Hematopoietic multipotent progenitor cell (in vitro differentiated cells): ENCODE measurements around the gene LRRC32. TPM values are rescaled to one million over a fixed set of nuclear protein-coding genes. Genes with fewer than 3 reads are reported as not detected.

ENCODE experiments used
- DNase-seq, 3 donors: peaks; one replicate each; pipeline ENCODE4 v3.0.0-alpha.2; 2011 to 2015; ENCODE audit warnings: low read depth in 2 of 3, low spot score in 2 of 3
- total RNA-seq: library from RNA; depleted of rRNA; stranded (reverse); fragments of >200 nt; gene quantifications from one replicate; pipeline ENCODE4 v1.2.3, GENCODE V29; 2012

Gene LRRC32
- total RNA-seq, 1 donor = 0.27 TPM

DNA sequence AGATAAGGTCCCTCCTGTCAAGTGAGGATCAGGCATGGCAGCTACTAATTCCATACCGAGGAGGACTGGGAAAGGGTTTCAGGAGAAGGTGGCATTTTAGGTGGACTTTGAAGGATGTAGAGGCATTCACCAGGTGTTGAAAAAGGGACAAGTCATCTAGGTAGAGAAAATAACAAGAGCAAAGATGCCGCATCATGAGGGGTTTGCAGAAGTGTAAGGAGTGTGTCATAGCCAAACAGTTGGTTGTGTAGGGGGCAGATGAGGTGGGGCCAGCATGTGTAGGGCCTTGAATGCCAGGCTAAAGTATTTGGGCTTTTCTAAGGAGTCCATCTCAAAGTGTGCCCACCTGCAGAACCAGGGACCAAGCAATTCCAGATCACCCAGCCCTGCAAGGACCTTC, 11.6 kb upstream of the LRRC32 start:
- DNase-seq = no peak

DNA sequence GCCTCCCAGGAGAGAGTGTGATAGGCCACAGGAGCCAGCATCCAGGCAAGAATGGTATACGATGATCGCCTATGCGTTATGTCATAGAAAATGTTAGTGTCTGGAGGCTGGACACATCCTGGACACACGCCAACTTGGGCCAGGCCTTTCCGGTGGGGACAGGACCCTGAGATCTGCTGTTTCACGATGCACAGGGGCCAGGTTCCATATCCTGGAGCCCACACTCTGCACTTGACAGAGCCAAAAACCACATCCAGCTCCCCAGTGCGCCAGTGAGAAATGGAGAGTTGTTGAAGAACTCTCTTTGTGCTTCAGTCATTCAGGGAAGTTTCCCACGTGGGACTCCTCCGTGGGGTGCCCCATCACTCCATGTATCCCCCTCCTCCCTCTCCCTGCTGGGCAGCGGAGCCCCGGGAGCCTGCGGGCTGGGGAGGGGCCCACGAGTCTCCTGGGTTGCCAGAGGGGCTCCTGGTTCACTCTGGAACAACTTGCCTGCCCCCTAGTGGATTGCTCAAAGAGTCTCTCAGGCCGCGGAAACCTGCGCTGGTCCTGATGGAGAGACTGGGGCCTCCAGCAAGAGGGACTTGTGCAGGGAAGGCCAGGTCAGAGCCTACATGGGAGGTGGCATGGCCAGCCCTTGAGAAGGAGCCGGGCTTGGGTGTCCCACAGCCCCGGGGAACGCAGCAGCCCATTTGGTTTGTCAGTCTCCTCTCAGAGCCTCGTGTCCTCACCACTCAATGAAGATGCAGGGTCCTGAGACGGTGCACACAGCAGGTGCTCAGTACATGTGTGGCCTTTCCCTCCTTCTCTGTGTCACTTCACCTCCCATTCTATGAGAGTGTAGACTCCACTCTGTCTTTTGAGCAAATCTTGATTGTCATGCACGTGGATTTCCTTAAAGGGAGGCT, 10.2 kb upstream of the LRRC32 start:
- peak in 2 of 3 donors; percentile 63 to 84 for DNase-seq

DNA sequence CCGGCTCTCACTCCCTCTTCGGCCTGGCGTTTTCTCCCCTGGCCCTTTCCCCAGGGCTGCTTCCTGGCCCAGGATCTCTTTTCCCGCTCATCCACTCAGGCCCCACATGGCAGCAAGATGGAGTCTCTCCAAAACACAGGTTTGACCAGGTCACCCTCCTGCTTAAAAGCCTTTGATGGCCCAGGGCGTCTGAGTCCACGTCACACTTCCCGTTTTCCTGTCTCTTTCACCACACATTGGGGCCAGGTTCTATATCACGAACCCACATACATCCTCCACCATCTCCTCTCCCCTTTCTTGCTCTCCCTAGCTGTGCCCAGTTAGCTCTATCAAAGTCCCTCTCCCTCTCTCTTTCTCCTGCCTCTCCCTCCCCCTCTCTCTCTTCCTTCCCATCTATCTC, 7.8 kb upstream of the LRRC32 start:
- peak in 2 of 3 donors; percentile 60 to 70 for DNase-seq

DNA sequence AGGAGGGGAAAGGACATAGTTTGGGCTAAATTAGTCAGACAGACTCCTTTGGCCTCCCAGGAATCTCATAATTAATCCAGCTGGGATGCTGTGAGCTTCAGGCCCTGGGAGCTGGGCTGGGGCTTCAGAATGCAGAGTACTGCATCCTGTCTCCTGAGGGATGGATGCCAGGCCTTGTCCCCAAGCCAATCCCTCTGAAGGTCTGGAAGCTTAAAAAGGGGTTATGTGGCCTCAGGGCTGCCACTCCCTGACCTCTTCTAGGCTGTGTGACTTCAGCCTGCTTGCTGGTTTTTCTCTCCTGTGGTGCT, 6.9 kb upstream of the LRRC32 start:
- no peak for DNase-seq

DNA sequence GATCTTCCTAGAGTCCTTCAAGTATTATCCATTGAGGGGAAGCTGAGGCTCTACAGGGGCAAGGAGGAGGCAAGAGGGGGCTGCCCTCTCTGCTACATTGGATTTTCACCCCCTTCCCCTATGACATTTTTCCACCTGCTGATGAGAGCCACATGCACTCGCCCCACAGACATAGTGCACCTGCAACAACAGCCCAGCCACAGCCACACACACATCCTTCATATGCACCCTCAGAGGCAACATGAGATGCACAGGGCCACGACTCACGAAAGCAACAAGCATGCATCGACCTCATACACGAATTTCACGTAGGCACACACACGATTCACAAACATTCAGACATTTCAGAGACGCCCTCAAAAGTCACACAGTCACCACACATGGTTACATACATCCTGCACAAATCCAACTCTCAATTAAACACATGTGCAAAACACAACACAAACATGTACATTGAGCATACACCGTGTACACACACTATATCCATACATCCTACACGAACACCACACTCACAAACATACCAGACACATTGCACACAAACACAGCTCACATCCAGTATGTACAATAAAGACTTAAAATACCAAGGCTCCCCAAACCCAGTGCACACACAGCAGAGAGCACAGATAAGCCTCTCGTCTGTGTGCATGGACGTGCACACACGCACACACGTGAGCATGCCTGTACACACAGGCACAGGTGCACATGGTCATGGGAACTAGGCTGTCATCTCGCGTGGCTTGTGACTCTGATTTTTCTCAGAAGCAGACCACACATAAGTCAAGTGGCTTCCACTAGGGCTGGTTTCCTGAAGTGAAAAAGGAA, 6.3 kb upstream of the LRRC32 start:
- no peak for DNase-seq

DNA sequence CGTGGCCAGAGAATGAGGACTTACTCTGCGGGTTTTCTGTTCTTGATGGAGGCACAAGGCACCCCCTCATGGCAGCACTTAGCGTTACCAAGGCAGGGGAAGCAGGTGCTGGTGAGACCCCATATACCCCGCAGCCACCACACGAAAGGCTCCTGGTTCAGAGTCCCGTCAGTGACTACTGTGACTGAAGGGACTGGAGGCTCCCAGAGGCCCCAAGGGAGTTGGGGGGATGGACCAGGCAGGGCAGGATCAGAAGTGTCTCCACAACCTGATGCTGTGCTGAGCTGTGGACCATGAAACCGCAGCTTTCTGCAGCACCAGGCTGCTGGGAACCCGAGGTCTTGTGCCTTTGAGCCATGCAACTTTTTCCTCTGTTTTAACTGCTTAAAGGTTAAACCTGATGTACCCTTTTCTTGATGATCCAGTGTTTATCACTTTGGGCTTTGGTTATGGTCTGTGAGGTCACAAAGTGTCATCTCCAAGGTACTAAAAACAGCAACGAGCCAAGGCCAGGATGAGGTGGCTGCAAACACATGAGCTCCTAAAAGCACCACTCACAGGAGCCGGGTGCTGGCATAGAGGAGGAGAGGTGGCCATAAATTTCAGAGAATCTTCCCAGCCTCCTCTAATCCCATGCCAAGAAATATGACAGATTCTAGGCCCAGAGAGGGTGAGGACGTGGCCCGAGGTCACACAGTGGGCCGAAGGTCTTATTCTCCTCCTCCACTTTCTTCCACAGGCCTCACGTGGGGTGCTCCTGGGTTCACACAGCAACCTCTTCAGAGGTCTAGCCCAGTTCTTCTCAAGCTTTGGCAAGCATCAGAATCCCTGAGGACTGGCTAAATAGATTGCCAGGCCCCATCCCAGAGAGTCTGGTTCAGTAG, 4.2 kb upstream of the LRRC32 start:
- no peak for DNase-seq

DNA sequence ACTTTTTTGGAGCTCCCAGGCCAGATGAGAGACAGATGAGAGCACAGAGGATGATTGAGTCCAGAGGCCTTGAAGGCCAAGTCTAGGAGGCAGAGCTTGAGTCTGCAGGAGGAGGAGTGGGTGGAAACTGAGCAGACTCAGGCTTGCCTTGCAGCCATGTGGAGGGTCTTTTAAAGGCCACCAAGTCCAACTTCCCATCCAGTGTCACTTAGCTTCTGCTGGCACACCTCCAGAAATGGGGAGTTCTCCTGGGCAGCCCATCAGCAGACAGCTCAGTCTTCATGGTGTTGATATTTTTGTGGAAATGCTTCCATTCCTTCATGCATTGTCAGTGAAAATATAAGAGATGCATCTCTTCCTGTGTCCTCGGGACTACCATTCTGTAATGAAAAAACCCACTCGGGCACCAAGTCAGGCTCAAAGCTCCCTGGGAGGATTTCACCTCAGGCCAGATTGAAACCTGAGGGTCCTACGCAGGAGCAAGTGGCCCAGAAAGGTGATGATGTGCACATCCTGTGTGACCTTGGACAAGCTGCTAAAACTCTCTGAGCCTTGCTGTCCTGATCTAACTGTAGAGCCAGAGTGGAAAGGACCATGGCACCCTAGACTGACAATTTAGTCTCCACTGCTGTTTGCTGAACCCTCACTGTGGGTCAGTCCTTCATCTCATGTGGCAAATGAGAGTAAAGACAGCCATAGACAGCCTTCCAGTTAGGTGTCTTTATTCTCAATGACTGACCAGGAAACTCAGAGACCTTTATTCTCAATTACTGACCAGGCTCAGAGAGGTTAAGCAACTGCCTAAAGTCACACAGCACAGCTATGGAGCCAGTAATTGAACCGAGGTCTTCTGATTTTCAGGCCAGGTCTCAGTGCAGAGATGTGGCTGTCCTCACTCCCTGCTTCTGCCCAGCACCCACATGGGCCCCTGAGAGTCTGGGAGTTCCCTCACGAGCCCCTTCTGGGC, 2.9 kb upstream of the LRRC32 start:
- no peak for DNase-seq

DNA sequence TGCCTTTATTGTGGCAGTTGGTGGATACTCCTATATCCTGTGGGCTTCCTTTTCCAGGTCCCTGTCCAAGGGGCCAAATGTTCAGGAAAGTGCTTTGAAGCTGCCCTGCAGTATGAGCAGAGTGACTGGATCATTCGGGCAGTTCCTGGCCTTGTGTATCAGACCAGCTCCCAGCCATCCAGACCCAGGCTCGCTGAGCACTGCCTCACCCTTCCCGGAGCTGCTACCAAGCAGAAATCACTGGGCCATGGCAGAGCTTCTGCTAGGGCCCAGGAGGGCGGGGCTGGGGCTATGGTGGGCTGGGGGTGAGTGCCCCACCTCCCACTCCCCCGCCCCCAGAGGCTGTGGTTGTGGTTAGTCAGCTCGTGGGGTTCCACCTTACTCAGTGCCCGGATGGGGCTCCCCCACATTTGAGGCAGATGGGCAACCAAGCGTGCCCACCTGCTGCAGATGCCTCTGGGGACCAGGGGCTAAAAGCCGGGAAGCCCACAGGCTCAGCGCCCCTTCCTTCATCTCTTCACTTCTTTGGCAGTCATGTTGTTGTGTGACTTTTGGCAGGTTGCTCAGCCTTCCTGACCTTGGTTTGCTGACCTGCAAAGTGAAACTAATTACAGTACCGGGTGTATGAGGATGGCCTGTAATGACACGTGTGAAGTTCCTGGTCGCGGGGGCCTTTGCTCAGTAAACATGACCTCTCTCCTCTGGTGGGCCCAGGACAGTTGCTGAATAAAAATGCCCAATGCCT, 2.1 kb upstream of the LRRC32 start:
- DNase-seq = peak in 2 of 3 donors; percentile 64 to 77

DNA sequence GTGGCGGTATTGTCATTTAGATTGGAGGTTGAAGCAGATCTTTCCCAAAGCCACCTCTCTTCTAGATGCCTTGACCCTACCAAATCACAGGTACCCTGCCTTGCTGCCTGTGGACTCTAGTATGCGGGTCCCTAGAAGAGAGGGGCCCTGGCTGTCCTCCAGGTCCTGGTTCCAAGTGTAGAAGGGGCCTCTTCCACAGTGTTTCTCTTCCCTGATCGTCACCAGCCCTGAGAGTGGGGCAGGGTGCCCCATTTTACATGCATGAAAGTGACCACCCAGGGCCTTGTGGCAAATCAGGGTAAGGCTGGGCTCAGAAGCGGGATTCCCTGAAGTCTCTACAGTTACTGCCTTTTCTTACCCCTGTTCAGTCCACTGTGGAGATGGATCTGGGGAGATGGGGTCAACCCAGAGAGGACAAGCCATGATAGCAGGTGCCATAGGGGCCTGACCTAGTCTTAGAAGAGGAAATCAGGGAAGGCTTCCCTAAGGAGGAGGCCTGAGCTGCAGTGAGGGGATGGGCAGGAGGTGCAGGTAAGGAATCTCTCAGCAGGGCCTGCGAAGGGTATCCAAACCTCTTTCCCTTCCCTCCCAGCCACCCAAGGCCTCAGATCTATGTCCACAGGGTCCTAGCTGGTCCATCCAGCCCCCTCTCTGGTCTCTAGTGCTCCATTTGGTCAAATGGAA, 1.2 kb upstream of the LRRC32 start:
- no peak for DNase-seq

DNA sequence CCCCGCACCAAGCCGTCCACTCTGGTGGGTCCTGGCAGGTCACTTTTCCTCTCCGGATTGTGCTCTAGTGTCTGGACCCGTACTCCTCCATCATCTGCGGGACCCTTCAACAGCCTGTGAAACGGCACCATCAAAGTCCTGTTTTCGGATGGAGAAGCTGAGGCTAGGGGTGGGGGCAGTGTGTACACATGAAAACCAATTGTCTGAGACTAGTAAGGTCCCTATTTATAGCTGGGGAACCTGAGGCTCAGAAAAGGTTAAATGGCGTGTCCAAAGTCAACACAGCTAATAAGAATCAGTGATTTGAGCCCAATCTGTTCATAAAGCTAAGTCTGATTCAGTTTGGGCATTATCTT, 668 bp upstream of the LRRC32 start:
- peak in 1 of 3 donors; percentile 31 for DNase-seq

DNA sequence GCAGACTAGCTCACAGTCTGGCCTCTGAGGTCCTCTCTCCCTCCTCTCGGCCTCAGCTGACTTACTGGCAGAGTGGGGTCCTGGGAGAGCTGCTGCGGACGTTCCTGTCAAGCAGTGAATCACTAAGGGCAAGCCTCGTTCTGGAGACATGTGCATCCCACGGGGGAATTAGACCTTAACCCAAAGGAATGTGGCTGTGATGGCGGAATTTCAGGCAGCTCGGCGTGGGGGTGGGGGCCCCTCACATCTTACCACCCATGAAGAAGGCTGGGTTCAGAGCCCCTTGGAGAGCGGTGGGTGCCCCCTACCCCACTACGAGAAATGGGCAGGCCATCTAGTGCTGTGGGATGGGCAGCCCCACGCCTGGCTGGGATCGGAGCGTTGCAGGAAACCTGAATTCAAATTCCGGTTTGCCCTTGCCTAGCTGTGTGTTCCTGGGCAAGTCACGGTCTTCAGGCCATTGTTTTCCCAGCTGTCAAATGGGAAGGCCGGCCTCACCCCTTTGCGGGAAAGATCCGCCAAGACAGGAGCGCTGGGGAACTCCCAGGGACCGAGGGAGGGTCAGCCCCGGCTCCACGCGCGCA, 554 bp downstream of the LRRC32 start:
- no peak for DNase-seq

DNA sequence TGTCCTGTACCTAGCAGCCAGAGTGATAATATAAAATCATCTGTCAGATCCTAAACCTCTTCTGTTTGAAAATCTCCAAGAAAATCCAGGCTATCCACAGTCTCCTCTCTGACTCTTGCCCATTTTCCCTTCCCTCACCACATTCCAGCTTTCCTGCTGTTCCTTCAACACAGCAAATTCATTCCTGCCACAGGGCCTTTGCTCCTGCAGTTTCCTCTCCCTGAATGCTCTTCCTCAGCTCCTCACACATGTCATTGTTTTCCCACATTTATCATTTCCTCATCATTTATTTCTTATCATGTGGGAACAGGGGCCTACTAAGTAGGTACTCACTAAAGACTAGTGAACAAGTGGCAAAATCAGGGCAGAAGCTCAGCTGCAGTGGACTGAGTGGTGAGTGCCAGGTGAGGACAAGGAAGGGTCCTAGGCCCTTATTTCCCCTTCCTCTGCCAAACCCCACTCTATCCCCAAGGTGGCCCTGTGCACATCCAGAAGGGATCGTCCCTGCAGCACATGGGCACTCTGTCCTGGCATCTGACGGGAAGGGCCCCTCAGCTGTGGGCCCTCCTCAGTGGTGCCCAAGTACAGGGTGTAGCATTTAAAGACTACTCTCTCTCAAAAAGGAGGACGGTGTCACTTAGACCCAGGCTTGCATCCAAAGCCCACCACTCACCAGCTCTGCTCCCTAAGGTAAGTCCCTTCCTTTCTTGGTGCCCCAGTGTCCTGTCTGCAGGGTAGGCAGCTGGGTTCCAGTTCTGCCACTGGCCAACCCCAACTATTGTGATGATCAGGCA, 2.0 kb downstream of the LRRC32 start:
- no peak for DNase-seq

DNA sequence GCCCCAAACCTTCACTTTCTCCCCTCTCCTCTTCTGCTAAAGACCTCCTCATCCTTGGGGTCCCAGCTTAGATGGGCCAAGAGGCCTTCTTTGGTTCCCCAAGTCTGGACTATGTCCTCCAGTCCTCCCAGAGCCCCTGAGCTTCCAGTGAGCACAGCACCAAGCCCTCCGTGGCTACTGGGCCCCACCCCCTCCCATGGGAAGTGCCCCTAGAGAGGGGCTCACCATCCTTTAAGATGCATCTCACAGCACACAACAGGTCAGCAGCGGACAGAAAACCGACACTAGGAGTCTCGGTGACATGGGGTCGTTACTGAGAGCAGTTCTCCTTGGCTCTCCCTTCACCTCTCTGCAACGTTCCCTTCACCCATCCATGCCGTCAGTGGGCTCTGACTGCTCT, 2.7 kb downstream of the LRRC32 start:
- no peak for DNase-seq

DNA sequence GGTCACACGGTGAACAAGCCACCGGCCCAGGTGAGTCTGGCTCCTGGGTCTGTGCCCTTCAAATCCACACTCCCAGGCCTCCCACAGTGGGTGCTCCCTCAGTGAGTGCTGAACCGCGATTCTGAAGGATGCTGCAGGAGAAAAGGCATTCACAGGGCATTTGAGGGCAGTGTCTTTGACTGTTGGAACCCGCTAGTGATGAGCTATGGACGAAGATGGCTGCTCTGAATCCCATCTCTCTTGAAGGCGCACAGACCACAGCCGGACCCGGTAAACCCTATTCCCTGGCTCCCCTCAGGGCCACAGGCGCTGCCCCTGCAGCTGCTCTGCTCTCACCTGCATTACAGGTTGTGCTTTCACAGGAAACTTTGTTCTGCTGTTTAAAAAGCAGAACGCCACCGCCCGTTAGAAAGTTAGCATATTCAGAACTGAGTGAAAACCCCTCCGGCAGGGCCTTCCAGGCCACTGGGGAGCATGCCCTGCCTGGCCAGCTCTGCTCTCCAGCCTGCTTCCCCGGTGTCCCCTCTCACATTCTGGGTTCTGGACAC, 3.2 kb downstream of the LRRC32 start:
- DNase-seq = no peak

DNA sequence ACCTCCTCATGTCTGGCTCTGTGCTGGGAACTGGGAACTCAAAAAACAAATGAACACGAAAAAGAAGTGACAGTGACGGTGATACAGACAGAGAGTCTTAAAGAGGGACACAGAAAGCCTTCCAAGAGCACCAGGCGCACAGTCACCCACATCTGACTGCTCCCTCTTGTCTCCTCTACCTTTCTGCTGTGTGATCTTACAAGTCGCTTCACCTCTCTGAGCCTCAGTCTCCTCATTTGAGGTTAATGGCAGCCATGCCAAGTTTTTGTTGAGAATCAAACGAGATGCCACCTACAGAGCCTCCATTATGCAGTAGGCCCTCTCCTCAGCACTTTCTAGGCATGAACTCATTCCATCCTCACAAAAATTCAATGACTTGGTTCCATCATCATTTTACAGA, 3.7 kb downstream of the LRRC32 start:
- DNase-seq = no peak

DNA sequence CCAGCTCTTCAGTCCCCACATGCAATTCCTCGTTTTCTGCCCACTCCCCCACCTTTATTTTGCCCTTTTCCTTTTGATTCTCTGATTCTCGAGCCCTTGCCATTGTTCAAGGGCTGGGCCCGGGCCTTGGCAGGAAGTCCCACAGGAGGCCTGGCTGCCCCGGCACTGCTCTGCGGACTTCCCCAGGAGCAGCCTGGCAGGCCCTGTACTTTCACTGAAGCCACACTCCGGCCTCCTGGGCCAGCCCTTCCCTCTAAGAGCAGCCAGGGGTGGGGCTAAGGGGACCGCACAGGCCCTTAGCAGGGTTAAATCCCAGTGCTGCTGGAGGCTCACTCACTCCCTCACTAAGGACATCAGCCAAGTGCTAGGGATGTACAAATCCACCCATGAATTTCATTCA, 4.1 kb downstream of the LRRC32 start:
- DNase-seq = no peak

DNA sequence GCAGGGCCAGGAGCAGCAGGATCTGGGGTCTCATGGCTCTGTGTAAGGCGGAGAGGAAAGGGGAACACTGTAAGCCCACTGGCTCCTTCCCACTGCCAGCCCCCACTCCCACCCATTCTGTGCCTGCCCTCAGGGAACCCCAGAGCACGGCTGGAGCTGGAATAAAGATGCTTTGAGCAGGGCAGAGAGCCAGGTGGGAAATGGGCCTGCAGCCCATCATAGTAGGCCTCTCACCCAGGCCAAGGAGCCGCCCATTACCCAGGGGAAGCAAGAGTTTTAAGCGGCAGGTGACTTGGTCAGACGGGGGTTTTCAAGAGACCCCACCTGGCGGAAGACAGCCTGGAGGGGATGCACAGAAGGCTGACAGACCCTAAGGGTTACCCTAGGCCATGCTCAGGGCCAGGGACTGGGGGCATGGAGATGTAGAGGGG, 4.6 kb downstream of the LRRC32 start:
- DNase-seq = no peak
